Germinal center (tissue), 1 donor: ENCODE results near the gene ZNF407.

Experiments used
- DNase-seq: peaks from one replicate; pipeline ENCODE4 v3.0.0; 2012; ENCODE audit warnings: mixed read lengths, low spot score

Gene ZNF407

GRCh38 chr18:74793746-74794145 lies 196.1 kb downstream of the ZNF407 start:
- no peak for DNase-seq

DNA sequence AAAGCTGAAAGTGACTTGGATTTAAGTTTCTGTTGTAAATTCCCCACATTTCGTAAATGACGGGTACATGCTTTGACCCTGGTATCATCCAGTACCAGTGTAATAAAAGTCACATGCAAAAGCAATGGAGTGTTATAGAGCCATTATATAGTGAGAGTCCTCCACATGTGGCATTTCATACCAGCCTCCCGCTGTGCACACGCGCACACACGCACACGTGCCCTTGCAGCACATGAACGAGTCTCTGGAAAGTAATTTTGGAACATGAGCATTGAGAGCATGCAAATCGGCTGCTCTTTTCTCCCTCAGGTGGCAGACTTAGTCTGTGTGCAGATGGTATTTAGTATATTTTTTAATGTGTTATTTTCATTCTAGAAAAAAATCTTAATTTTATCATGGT lies 198.1 kb downstream of the ZNF407 start:
- peak; percentile 33 for DNase-seq

GRCh38 chr18:74796211-74796610 lies 198.5 kb downstream of the ZNF407 start:
- DNase-seq, result no peak

DNA sequence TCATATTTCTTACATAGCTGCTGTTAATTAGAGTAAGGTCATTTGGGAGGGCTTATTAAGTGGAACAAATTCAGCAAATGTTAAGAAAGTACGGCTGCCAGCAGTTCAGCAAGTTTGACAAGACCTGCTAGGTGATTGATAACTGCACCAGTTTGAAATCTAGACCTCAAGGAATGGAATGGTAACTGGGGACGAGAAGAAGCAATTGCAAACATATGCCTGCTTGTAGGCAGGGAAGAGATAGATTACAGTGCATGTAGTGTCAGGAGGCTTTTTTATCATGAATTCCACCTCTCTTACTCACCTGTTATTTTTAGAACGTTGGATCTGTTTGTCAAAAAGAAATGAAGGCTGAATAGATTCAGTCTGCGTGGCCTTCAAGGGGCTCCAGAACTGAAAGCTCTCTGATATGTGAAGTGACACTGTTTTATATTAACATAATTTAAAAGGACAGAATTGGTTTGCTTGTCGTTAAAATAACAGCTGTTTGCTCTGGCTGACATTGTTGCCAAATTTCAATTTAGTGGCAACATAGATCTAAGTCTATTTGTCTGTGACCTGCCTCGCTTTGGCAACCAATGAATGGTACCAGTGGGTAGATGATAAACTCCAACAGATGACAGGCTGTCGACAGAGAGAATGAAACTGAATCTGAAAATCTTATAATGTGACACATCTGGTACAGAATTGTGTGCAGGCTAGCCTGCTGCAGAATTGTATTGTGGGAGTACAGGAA lies 199.3 kb downstream of the ZNF407 start:
- DNase-seq, result peak; percentile 9

DNA sequence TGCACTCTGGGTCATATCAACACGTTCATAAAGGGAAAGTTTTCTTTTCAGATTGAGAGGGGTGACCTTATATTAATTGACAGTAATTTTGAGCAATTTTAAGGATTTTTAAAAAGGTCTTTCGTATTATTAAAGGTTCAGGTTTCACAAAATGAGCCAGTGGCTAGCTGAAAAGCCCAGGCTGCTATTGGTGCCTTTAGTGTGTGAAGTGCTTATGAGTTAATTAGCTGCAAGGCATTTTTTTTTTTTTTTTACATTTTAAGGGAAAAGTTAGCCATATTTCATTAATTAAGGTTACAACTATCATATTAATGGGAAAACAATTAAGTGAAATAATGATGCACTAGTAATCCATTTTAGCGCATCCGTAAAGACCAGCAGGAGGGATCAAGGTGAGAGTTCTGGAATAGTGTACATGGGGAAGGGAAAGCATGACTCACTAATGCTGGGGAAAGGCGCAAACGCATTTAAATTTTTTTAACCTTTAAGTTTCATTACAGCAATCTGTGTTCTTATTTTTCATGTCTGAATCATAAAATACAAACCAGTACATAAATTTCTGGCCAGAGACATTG lies 200.0 kb downstream of the ZNF407 start:
- no peak for DNase-seq

DNA sequence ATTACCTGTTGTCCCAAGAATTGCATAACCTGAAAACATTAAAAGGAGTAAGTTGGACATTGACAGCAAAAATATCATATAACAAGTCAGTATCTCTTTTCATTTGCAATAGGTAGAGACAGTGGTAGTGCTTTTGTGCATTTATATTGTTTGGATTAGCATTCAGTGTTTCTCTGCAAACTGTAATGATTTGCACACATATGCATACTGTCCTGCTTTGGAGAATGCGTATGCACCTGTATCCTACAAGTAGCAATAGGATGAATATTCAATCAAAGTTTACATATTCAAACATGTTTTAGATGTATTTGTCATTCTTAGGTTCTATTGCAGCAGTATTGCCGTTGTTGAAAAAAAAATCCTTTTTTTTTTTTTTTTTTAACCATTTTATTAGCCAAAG lies 201.9 kb downstream of the ZNF407 start:
- no peak for DNase-seq

GRCh38 chr18:74800098-74800497 lies 202.4 kb downstream of the ZNF407 start:
- DNase-seq, result no peak

- DNase-seq, result no peak
Observed at GRCh38 chr18:74803117-74803516, 205.4 kb downstream of the ZNF407 start.

GRCh38 chr18:74803769-74804168 lies 206.1 kb downstream of the ZNF407 start:
- no peak for DNase-seq

DNA sequence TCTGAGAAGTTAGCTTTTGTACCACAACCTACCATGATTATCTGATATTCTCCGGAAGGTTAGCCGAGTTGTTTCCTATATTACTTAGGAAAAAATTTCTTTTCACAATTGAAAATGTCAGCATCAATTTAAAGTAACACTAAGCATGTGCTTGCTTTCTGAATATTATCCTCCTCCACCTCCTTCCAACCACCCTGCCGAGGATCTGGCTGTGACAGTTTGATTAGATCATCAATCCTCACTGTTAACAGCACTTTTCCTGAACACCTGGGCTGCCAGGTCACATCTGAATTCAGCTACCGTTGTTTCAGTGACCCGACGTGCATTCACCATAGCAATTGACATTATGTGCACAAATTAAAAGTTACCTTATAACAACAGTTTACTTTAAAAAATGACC lies 207.0 kb downstream of the ZNF407 start:
- no peak for DNase-seq

GRCh38 chr18:74806073-74806472 lies 208.4 kb downstream of the ZNF407 start:
- no peak for DNase-seq

DNA sequence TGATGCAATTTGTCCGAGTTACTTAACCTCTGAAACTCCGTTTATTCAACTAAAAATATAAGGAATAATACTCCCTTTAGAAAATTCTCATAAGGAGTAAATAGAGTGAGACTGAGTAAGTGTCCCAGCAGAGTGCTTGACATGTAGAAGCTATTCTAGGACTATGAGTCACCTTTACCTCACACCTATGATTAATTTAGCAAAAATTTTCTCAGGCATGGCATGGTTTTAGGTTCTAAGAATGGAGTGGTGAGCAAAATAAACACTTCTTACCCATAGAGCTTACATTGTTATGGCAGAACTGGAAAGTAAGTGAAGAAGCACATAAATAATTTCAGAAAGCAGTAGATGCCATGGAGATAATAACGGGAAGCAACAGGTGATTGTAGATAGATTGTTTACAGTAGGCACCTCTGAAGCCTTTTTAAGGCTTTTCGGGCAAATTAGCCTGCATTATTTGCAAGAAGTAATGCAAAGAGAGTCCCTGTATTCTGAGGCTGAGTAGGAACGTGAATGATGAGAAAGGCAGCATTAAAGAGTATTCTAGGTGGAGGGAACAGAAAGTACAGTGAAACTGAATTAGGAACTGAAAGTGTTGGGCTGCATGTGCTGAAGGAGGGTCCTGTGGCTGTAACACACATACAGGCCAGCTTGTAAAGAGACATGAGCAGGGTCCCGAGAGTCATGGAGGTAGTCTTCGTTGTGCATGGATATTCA lies 209.2 kb downstream of the ZNF407 start:
- DNase-seq, result peak; percentile 65

GRCh38 chr18:74817576-74817975 lies 219.9 kb downstream of the ZNF407 start:
- no peak for DNase-seq

- DNase-seq, result no peak
Observed at GRCh38 chr18:74818516-74819175, 221.0 kb downstream of the ZNF407 start.

- DNase-seq, result peak; percentile 38
Observed at GRCh38 chr18:74819433-74820059, 221.9 kb downstream of the ZNF407 start.

DNA sequence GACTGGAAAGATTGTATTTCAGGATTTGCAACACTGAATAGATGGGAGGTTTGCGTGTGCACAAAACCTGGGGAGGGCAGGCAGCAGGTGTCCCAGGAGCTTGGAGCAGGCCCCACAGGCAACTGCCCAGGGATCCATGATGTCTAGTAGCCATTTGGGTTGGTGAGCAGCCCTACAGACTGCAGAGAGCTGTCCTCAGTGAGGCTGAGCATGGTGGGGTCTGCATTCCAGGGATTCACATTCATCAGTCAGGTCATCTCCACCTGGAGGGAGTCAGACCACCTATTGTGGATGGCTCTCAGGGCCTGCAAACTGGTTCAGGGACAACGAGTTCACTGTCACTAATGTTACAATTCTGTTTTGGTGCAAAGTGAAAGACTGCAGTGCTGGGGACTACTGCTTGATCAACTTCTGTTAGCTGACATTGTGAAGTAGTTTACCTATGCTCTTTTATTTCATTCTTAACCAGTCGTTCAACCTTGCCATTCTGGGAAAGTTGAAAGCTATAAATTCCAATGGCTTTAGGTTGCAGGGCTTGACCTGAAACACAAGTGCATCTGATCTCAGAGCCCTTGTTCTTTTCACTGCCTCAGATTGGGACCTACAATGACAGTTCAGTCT lies 222.6 kb downstream of the ZNF407 start:
- no peak for DNase-seq

DNA sequence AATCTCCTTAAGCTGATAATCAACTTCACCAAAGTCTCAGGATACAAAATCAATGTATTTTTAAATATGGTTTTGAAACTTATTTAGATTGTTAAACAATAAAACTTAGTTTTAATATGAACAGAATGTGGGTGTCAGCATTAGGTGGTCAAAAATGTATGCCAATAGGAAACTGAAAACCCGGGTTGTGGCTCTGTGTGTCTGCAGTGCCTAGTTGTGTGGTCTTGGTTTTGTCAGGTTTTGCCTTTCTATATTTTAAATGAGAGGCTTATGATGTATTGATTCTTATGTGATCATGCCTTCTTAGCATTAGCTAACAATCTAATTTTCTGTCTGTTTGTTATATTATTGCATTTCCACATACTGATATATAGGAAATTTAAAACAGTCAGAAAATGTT lies 227.8 kb downstream of the ZNF407 start:
- no peak for DNase-seq

GRCh38 chr18:74826572-74826971 lies 228.9 kb downstream of the ZNF407 start:
- DNase-seq, result no peak

- DNase-seq, result no peak
Observed at GRCh38 chr18:74828200-74828599, 230.5 kb downstream of the ZNF407 start.

- DNase-seq, result no peak
Observed at GRCh38 chr18:74831571-74832250, 234.0 kb downstream of the ZNF407 start.

- no peak for DNase-seq
Observed at GRCh38 chr18:74832381-74832780, 234.7 kb downstream of the ZNF407 start.
